AG10803 (cell line): ENCODE measurements around the gene CAMSAP1.

Experiments used
- DNase-seq: peaks from one replicate; pipeline ENCODE4 v3.0.0; 2010; ENCODE audit warnings: low read depth
- H3K4me3 ChIP-seq: 2 replicates; pipeline ENCODE4 v1.5.1; 2011; ENCODE audit warnings: mild to moderate bottlenecking, low read length, control low read depth
- TF ChIP-seq, protein P1 (sequence below): conservative IDR thresholded peaks from 2 replicates; pipeline ENCODE4 v1.5.1; 2011; ENCODE audit warnings: mild to moderate bottlenecking, low read length, control low read depth, inconsistent platforms

The CAMSAP1 gene

DNA sequence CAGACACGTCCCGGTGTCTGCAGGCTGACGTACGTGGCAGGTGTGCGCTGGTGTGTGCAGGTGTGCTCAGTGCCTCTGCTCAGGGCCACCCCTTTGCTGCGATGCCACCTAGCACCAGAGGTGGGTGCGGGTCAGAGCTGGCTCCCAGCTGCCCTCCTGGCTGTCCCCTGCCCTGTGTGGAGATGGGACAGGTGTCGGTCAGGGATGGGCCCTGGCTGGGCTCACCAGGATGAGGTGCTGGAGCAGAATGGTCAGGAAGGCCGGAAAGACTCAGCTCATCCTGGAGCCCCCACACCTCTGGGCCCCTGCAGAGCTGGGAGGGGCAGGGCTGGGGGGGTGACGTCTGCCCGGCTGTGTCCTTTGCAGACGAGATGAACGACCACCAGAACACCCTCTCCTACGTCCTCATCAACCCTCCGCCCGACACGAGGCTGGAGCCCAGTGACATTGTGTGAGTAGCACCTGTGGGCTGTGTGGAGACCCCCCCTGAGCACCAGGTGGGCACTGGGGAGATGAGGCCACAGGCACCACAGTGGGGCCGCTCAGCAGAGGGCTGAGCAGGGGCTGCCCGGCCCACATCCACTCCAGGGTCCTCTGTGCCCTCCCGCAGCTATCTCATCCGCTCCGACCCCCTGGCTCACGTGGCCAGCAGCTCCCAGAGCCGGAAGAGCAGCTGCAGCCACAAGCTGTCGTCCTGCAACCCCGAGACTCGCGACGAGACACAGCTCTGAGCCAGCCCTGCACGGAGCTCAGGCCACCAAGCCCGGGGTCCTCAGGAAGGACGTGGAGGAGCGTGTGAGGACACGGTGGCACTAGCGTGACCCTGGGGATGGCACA lies 115.7 kb downstream of the CAMSAP1 start:
- no peak for DNase-seq
- TF ChIP-seq, protein P1, sequence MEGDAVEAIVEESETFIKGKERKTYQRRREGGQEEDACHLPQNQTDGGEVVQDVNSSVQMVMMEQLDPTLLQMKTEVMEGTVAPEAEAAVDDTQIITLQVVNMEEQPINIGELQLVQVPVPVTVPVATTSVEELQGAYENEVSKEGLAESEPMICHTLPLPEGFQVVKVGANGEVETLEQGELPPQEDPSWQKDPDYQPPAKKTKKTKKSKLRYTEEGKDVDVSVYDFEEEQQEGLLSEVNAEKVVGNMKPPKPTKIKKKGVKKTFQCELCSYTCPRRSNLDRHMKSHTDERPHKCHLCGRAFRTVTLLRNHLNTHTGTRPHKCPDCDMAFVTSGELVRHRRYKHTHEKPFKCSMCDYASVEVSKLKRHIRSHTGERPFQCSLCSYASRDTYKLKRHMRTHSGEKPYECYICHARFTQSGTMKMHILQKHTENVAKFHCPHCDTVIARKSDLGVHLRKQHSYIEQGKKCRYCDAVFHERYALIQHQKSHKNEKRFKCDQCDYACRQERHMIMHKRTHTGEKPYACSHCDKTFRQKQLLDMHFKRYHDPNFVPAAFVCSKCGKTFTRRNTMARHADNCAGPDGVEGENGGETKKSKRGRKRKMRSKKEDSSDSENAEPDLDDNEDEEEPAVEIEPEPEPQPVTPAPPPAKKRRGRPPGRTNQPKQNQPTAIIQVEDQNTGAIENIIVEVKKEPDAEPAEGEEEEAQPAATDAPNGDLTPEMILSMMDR = no peak
- H3K4me3 ChIP-seq = no peak overlapping the region

- no peak overlapping the region for H3K4me3 ChIP-seq
- TF ChIP-seq, protein P1 = no peak
- no peak for DNase-seq
Measured at GRCh38 chr9:135790850-135791249, 116.5 kb downstream of the CAMSAP1 start.

GRCh38 chr9:135790356-135790755 lies 117.0 kb downstream of the CAMSAP1 start:
- H3K4me3 ChIP-seq = no peak overlapping the region
- DNase-seq = no peak
- TF ChIP-seq, protein P1 = no peak

DNA sequence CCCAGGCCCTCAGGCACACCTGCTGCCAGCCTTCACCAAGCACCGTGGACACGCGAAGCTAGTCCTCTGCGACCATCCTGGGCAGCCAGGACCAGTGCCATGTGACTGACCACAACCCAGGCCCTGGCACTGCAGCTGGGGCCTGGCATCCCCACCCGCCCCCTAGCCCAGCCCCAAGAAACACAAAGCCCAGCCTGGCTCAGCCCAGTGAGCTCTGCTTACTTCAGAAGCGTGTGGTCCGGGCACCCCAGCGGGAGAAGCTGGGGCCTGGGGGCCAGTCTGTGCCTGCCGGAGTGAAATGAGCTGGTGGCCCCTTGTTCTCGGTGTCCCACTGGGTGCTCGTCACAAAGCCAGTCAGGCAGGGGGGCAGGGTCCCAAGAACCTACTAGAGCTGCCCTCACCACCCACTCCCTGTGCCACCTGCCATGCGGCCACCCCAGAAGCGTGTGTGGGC lies 117.5 kb downstream of the CAMSAP1 start:
- TF ChIP-seq, protein P1 = no peak
- DNase-seq = no peak
- no peak overlapping the region for H3K4me3 ChIP-seq

DNA sequence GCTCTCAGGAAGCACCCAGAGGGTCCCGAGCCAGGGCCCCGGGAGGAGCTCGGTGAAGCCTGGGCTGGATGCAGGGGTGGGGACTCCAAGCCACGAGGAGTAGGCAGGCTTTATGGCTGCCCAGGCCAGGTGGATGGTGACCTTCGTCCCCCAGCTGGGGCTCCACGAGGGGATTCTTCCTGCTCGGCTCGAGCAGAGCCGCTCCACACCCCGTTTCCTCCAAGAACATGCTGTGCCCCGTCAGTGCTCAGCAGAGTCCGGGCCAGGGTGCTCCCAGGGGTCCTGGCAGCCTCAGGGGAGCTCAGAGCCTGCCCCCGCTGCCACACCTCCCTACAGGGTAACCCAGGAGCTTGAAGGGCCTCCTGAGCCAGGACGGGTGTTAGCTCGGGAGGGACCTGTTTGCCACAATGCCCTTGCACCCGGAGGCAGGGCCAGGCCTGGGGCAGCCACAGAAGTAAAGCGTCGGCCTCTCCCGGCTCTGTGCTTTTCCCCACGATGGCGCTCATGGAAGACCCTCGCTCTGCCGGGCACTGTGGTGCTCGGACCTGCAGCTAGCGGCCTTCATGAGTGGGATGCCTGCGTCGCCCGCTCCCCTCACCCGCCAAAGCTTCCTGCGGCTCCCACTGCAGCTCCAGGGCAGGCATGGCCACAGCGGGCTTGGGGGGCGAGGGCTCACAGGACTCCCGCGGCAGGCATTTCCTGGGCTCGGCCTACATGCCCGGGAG lies 118.6 kb downstream of the CAMSAP1 start:
- no peak for DNase-seq
- TF ChIP-seq, protein P1 = no peak

DNA sequence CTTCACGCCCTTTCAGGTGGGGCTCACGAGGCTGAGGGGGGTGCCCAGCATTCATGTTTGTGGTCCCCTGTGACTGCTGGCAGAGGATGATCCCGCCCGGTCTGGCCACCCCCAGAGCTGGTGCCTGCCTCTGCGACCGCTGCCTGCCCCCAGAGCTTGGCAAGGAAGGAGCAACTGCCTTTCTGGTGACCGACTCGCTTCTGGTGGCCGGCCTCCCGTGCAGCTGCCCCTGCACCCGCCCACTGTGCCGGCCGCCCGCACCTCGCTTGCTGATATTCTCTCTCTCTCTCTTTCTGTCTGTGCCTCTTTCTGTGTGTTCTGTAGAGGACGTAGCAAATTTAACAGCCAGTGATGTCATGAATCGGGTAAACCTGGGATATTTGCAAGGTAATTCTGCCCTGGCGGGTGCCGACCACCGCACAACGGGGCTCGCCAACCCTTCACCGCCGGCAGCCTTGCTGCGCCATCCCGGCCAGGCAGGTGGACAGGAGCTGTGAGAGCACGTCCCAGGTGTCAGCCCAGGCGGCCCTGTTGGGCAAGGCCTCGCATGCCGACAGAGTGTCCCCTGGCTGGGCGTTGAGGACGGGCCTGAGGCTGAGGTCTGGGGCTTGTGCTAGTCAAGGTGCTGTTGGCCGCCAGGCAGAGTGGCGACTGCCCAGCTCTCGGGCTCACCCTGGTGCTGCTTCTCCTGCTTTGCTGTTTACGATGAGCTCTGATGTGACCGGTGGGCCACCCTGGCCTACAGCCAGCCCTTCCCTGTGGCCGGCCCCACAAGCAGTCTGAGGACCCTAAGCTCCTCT lies 119.4 kb downstream of the CAMSAP1 start:
- no peak overlapping the region for H3K4me3 ChIP-seq
- TF ChIP-seq, protein P1 = no peak
- no peak for DNase-seq

More for the DNA sequence above, 118.6 kb downstream of the CAMSAP1 start:
- no peak overlapping the region for H3K4me3 ChIP-seq
